HG02759 (cell line): Measurements from ENCODE around the gene NUP214.

Experiments used
- ATAC-seq: cut with Tn5 transposase; IDR thresholded peaks from one replicate; pipeline ENCODE4 v1.9.1; 2021; ENCODE audit warnings: mild to moderate bottlenecking, moderate library complexity; ENCODE audit not compliant: unreplicated experiment

Gene NUP214

GRCh38 chr9:131274674-131275331 lies 149.4 kb downstream of the NUP214 start:
- no peak for ATAC-seq

- ATAC-seq, result no peak
Measured at GRCh38 chr9:131275332-131276093, 150.1 kb downstream of the NUP214 start.

- peak; percentile 9 for ATAC-seq
Measured at GRCh38 chr9:131276094-131276888, 150.9 kb downstream of the NUP214 start, which contains the start of gene FAM78A. Gene FAM78A (minus strand): TSS chr9:131276510. CDS start chr9:131276179, 331 bp downstream.

GRCh38 chr9:131276891-131277286 lies 151.5 kb downstream of the NUP214 start:
- ATAC-seq, result peak; percentile 15

- peak; percentile 19 for ATAC-seq
Measured at GRCh38 chr9:131277287-131277909, 152.0 kb downstream of the NUP214 start.

- ATAC-seq, result peak; percentile 27
Measured at GRCh38 chr9:131277910-131278701, 152.7 kb downstream of the NUP214 start.

GRCh38 chr9:131278702-131279111 lies 153.3 kb downstream of the NUP214 start:
- no peak for ATAC-seq

GRCh38 chr9:131279196-131279862 lies 153.9 kb downstream of the NUP214 start:
- no peak for ATAC-seq

- no peak for ATAC-seq
Measured at GRCh38 chr9:131279863-131280570, 154.6 kb downstream of the NUP214 start.

- ATAC-seq, result no peak
Measured at GRCh38 chr9:131280660-131281059, 155.3 kb downstream of the NUP214 start.

- ATAC-seq, result no peak
Measured at GRCh38 chr9:131281119-131281965, 156.0 kb downstream of the NUP214 start.

GRCh38 chr9:131282175-131282574 lies 156.8 kb downstream of the NUP214 start:
- ATAC-seq, result no peak

GRCh38 chr9:131282688-131283422 lies 157.5 kb downstream of the NUP214 start:
- no peak for ATAC-seq
